Esophagus squamous epithelium (tissue), 5 donors: ENCODE data around the gene BRSK2. TPM values are rescaled to one million over a fixed set of nuclear protein-coding genes. Genes with fewer than 3 reads are reported as not detected.

Experiments used
- DNase-seq: peaks from one replicate; lab custom pipeline; 2025; lab: John Stamatoyannopoulos, UW
- H3K27ac ChIP-seq, 4 donors: fragments of 200-600 bp; sonication (generic); one replicate each; pipeline ENCODE4 v1.5.1; 2016 to 2019; ENCODE audit warnings: mild to moderate bottlenecking in 1 of 4
- H3K27me3 ChIP-seq, 4 donors: fragments of 200-600 bp; sonication (generic); 1 replicate in 3 of 4; 2 replicates in 1 of 4; pipeline versions ENCODE4 v1.5.1 to v1.6.0; 2017 to 2021; ENCODE audit warnings: antibody characterized with exemption in 1 of 4
- H3K36me3 ChIP-seq, 3 donors: fragments of 200-600 bp; sonication (generic); one replicate each; pipeline ENCODE4 v1.5.1; 2016 to 2019
- H3K4me1 ChIP-seq, 3 donors: fragments of 200-600 bp; sonication (generic); one replicate each; pipeline ENCODE4 v1.5.1; 2017 to 2019
- H3K4me3 ChIP-seq, 4 donors: fragments of 200-600 bp; sonication (generic); 1 replicate in 3 of 4; 2 replicates in 1 of 4; pipeline ENCODE4 v1.5.1; 2016 to 2019; ENCODE audit warnings: mild to moderate bottlenecking in 2 of 4, moderate library complexity in 1 of 4
- H3K9me3 ChIP-seq, 3 donors: fragments of 200-600 bp; sonication (generic); one replicate each; pipeline ENCODE4 v1.5.1; 2016 to 2019
- POLR2A ChIP-seq, 4 donors: fragments of 450-650 bp; IDR thresholded peaks; one replicate each; pipeline ENCODE4 v1.6.1; 2017; ENCODE audit warnings: antibody characterized with exemption in 4 of 4, mild to moderate bottlenecking in 4 of 4, moderate library complexity in 3 of 4
- WGBS, 2 donors: methylation state at CpG; one replicate each; pipeline ENCODE4 v1.1.5; 2018; 5-methylcytosine and 5-hydroxymethylcytosine counted together
- intact Hi-C: fragments of 100-400 bp; cut with DNase I; formaldehyde crosslinking; loops from one replicate; pipeline ENCODE4 v1.15.0; 2022
- total RNA-seq, 4 donors: library from RNA; depleted of rRNA; stranded (reverse); fragments of >200 nt; gene quantifications; one replicate each; pipeline ENCODE4 v1.1.0, GENCODE V29; 2016
- TF ChIP-seq, protein P1 (sequence below), 6 experiments: fragments of 450-650 bp in 4 of 6; fragments of 200-600 bp in 2 of 6; sonication (generic) in 2 of 6; IDR thresholded peaks; one replicate each; pipeline ENCODE4 v1.5.1; 2016 to 2019; ENCODE audit warnings: antibody characterized with exemption in 6 of 6, mild to moderate bottlenecking in 4 of 6, moderate library complexity in 4 of 6
- donor health status: DM: yes; HTN: yes; CAD: no.

The BRSK2 gene
- total RNA-seq, 4 donors from 2014 or later: 0.23 to 1.3 (median 0.35) TPM; not detected in 1

- Histone ChIP-seq H3K9me3 (no peaks in the 10 kb centered on the region), H3K27ac (no peak overlapping the region), H3K4me3 (no peak overlapping the region), H3K4me1 (peaks cover 4 to 66% (median 17%) of the 10 kb centered on the region in 3 donors), H3K27me3 (no peaks in the 10 kb centered on the region), H3K36me3 (peaks cover 0 to 24% (median 0%) of the 10 kb centered on the region in 3 donors)
- no peak for TF ChIP-seq POLR2A (IDR thresholded peaks at IDR 0.05)
- TF ChIP-seq, protein P1, sequence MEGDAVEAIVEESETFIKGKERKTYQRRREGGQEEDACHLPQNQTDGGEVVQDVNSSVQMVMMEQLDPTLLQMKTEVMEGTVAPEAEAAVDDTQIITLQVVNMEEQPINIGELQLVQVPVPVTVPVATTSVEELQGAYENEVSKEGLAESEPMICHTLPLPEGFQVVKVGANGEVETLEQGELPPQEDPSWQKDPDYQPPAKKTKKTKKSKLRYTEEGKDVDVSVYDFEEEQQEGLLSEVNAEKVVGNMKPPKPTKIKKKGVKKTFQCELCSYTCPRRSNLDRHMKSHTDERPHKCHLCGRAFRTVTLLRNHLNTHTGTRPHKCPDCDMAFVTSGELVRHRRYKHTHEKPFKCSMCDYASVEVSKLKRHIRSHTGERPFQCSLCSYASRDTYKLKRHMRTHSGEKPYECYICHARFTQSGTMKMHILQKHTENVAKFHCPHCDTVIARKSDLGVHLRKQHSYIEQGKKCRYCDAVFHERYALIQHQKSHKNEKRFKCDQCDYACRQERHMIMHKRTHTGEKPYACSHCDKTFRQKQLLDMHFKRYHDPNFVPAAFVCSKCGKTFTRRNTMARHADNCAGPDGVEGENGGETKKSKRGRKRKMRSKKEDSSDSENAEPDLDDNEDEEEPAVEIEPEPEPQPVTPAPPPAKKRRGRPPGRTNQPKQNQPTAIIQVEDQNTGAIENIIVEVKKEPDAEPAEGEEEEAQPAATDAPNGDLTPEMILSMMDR (IDR thresholded peaks at IDR 0.05): peak in 1 of 6 experiments; percentile 9
- intact Hi-C loops: no loop called here
- WGBS, 2 donors: 54 to 70% methylated on average over 9 of the region's 9 CpGs
- DNase-seq: no peak
Measured at GRCh38 chr11:1496091-1496760, 106.5 kb downstream of the BRSK2 start.

GRCh38 chr11:1496761-1497095, 107.0 kb downstream of the BRSK2 start:
- TF ChIP-seq, protein P1 (IDR thresholded peaks at IDR 0.05): no peak
- no peak for TF ChIP-seq POLR2A (IDR thresholded peaks at IDR 0.05)
- WGBS, 2 donors: 52 to 57% methylated on average over 3 of the region's 3 CpGs
- no peaks in the 10 kb centered on the region for H3K27me3 ChIP-seq
- H3K27ac ChIP-seq: no peak overlapping the region
- no peak overlapping the region for H3K4me3 ChIP-seq
- no peaks in the 10 kb centered on the region for H3K9me3 ChIP-seq
- H3K4me1 ChIP-seq: peaks cover 4 to 70% (median 17%) of the 10 kb centered on the region in 3 donors
- intact Hi-C loops: no loop called here
- DNase-seq: no peak
- H3K36me3 ChIP-seq: peaks cover 0 to 25% (median 0%) of the 10 kb centered on the region in 3 donors

- no peak for DNase-seq
- H3K27me3 ChIP-seq: no peaks in the 10 kb centered on the region
- peaks cover 6 to 70% (median 20%) of the 10 kb centered on the region in 3 donors for H3K4me1 ChIP-seq
- no peak overlapping the region for H3K4me3 ChIP-seq
- WGBS, 2 donors: 64 to 81% methylated on average over 5 of the region's 5 CpGs
- H3K36me3 ChIP-seq: peaks cover 0 to 25% (median 0%) of the 10 kb centered on the region in 3 donors
- H3K9me3 ChIP-seq: no peaks in the 10 kb centered on the region
- H3K27ac ChIP-seq: no peak overlapping the region
- TF ChIP-seq POLR2A (IDR thresholded peaks at IDR 0.05): no peak
- TF ChIP-seq, protein P1 (IDR thresholded peaks at IDR 0.05): no peak
- intact Hi-C loops: no loop called here
Measured at GRCh38 chr11:1497600-1497999, 107.9 kb downstream of the BRSK2 start.

GRCh38 chr11:1498262-1498661, 108.5 kb downstream of the BRSK2 start:
- DNase-seq: no peak
- Histone ChIP-seq H3K9me3 (no peaks in the 10 kb centered on the region), H3K27me3 (no peaks in the 10 kb centered on the region), H3K36me3 (peaks cover 0 to 25% (median 0%) of the 10 kb centered on the region in 3 donors), H3K27ac (no peak overlapping the region), H3K4me1 (peaks cover 10 to 70% (median 25%) of the 10 kb centered on the region in 3 donors), H3K4me3 (no peak overlapping the region)
- intact Hi-C loops: no loop called here
- TF ChIP-seq, protein P1 (IDR thresholded peaks at IDR 0.05): no peak
- no peak for TF ChIP-seq POLR2A (IDR thresholded peaks at IDR 0.05)
- WGBS, 2 donors: 94 to 95% methylated on average over 13 of the region's 13 CpGs

GRCh38 chr11:1499261-1499890, 109.6 kb downstream of the BRSK2 start:
- Histone ChIP-seq H3K27ac (no peak overlapping the region), H3K9me3 (no peaks in the 10 kb centered on the region), H3K4me1 (peaks cover 20 to 72% (median 35%) of the 10 kb centered on the region in 3 donors), H3K36me3 (peaks cover 0 to 25% (median 0%) of the 10 kb centered on the region in 3 donors), H3K27me3 (no peaks in the 10 kb centered on the region), H3K4me3 (no peak overlapping the region)
- TF ChIP-seq, protein P1 (IDR thresholded peaks at IDR 0.05): no peak
- TF ChIP-seq POLR2A (IDR thresholded peaks at IDR 0.05): no peak
- WGBS, 2 donors: 86 to 87% methylated on average over 11 to 15 of the region's 28 CpGs
- DNase-seq: no peak
- intact Hi-C loops: no loop called here
